SH-SY5Y (cell line): Measurements from ENCODE around the gene LRCH1.

Experiments
- GATA2 ChIP-seq: IDR thresholded peaks from 2 replicates; pipeline ENCODE4 v1.6.1; 2011; ENCODE audit warnings: mild to moderate bottlenecking, low read depth, low read length
- GATA3 ChIP-seq: IDR thresholded peaks from 2 replicates; pipeline ENCODE4 v1.6.1; 2011; ENCODE audit warnings: low read depth, mild to moderate bottlenecking, low read length, moderate library complexity

The LRCH1 gene

GRCh38 chr13:46552889-46553520 lies at the start of gene LRCH1:
Gene LRCH1, plus strand, starts transcription at chr13:46553170. Its CDS starts 227 bp downstream, at chr13:46553397.
- TF ChIP-seq GATA3 (no peak), GATA2 (no peak)

- TF ChIP-seq GATA2 (no peak), GATA3 (no peak)
Observed at GRCh38 chr13:46504036-46504435, 48.9 kb upstream of the LRCH1 start.

GRCh38 chr13:46507981-46508380 lies 45.0 kb upstream of the LRCH1 start:
- TF ChIP-seq GATA2 (no peak), GATA3 (no peak)

GRCh38 chr13:46509981-46510380 lies 43.0 kb upstream of the LRCH1 start:
- TF ChIP-seq GATA3 (no peak), GATA2 (no peak)

- TF ChIP-seq GATA2: no peak
- no peak for TF ChIP-seq GATA3
Observed at GRCh38 chr13:46515803-46516202, 37.2 kb upstream of the LRCH1 start.

GRCh38 chr13:46516599-46517338 lies 36.2 kb upstream of the LRCH1 start:
- TF ChIP-seq GATA3 (no peak), GATA2 (no peak)

GRCh38 chr13:46519182-46519581 lies 33.8 kb upstream of the LRCH1 start:
- TF ChIP-seq GATA2 (no peak), GATA3 (no peak)

GRCh38 chr13:46520166-46520565 lies 32.8 kb upstream of the LRCH1 start:
- no peak for TF ChIP-seq GATA3
- no peak for TF ChIP-seq GATA2

- TF ChIP-seq GATA2 (no peak), GATA3 (no peak)
Observed at GRCh38 chr13:46521486-46521885, 31.5 kb upstream of the LRCH1 start.

- TF ChIP-seq GATA3: no peak
- no peak for TF ChIP-seq GATA2
Observed at GRCh38 chr13:46521921-46522747, 30.8 kb upstream of the LRCH1 start.

GRCh38 chr13:46522748-46523030 lies 30.3 kb upstream of the LRCH1 start:
- TF ChIP-seq GATA2 (no peak), GATA3 (no peak)

GRCh38 chr13:46523972-46524752 lies 28.8 kb upstream of the LRCH1 start:
- TF ChIP-seq GATA2 (no peak), GATA3 (no peak)

- TF ChIP-seq GATA2 (no peak), GATA3 (no peak)
Observed at GRCh38 chr13:46526100-46526735, 26.8 kb upstream of the LRCH1 start.

GRCh38 chr13:46526740-46527139 lies 26.2 kb upstream of the LRCH1 start:
- TF ChIP-seq GATA3 (no peak), GATA2 (no peak)
